HEK293T (cell line): ENCODE results near the gene PCYT2.

Experiments
- CTCF ChIA-PET: fragments of 350-600 bp; formaldehyde crosslinking; extraction: SDS; loops from one replicate; lab custom pipeline; 2021; ENCODE audit warnings: antibody characterized with exemption, inconsistent platforms; lab: Yijun Ruan, JAX
- POLR2A ChIA-PET: fragments of 350-600 bp; formaldehyde crosslinking; extraction: SDS; loops from one replicate; lab custom pipeline; 2020; ENCODE audit warnings: antibody characterized with exemption, inconsistent platforms; lab: Yijun Ruan, JAX
- DNase-seq: peaks from one replicate; pipeline ENCODE4 v3.0.0; 2012; ENCODE audit warnings: mixed read lengths; ENCODE audit errors: extremely low spot score
- ARNT ChIP-seq: fragments of 450-650 bp; IDR thresholded peaks from 2 replicates; pipeline ENCODE4 v1.6.1; 2017; ENCODE audit warnings: mild to moderate bottlenecking
- BHLHE40 ChIP-seq: fragments of 450-650 bp; IDR thresholded peaks from 2 replicates; pipeline ENCODE4 v1.6.1; 2016; ENCODE audit warnings: mild to moderate bottlenecking, moderate library complexity, borderline replicate concordance
- CTBP1 ChIP-seq: fragments of 450-650 bp; IDR thresholded peaks from 2 replicates; pipeline ENCODE4 v1.6.1; 2016; ENCODE audit warnings: borderline replicate concordance
- ELF4 ChIP-seq: fragments of 450-650 bp; IDR thresholded peaks from 2 replicates; pipeline ENCODE4 v1.6.1; 2017; ENCODE audit warnings: antibody characterized with exemption
- FOXA1 ChIP-seq: fragments of 450-650 bp; IDR thresholded peaks from 2 replicates; pipeline ENCODE4 v1.6.1; 2016; ENCODE audit warnings: mild to moderate bottlenecking
- FOXK2 ChIP-seq: fragments of 450-650 bp; IDR thresholded peaks from 2 replicates; pipeline ENCODE4 v1.6.1; 2016; ENCODE audit warnings: mild to moderate bottlenecking
- FOXM1 ChIP-seq: fragments of 450-650 bp; IDR thresholded peaks from 2 replicates; pipeline ENCODE4 v1.6.1; 2017; ENCODE audit warnings: mild to moderate bottlenecking, borderline replicate concordance
- HDGF ChIP-seq: fragments of 450-650 bp; IDR thresholded peaks from 2 replicates; pipeline ENCODE4 v1.6.1; 2017; ENCODE audit warnings: antibody characterized with exemption, borderline replicate concordance
- L3MBTL2 ChIP-seq: fragments of 450-650 bp; conservative IDR thresholded peaks from 2 replicates; pipeline ENCODE4 v1.6.1; 2016; ENCODE audit warnings: mild to moderate bottlenecking
- LEF1 ChIP-seq: fragments of 450-650 bp; IDR thresholded peaks from 2 replicates; pipeline ENCODE4 v1.6.1; 2017; ENCODE audit warnings: mild to moderate bottlenecking, borderline replicate concordance
- NFRKB ChIP-seq: fragments of 450-650 bp; IDR thresholded peaks from 2 replicates; pipeline ENCODE4 v1.6.1; 2016; ENCODE audit warnings: mild to moderate bottlenecking, moderate library complexity
- SP1 ChIP-seq: fragments of 450-650 bp; IDR thresholded peaks from 2 replicates; pipeline ENCODE4 v1.6.1; 2017
- SUZ12 ChIP-seq: fragments of 450-650 bp; IDR thresholded peaks from 2 replicates; pipeline ENCODE4 v1.6.1; 2016; ENCODE audit warnings: mild to moderate bottlenecking
- TARDBP ChIP-seq: fragments of 450-650 bp; IDR thresholded peaks from 2 replicates; pipeline ENCODE4 v1.6.1; 2016
- ZNF384 ChIP-seq: fragments of 450-650 bp; IDR thresholded peaks from 2 replicates; pipeline ENCODE4 v1.6.1; 2016
- TF ChIP-seq, protein P1 (sequence below): fragments of 450-650 bp; IDR thresholded peaks from 2 replicates; pipeline ENCODE4 v1.6.1; 2016

Gene PCYT2

GRCh38 chr17:81901167-81902022, 9.8 kb downstream of the PCYT2 start:
- TF ChIP-seq ARNT (no peak), FOXK2 (no peak), SUZ12 (no peak), ZNF384 (no peak), FOXA1 (no peak), ELF4 (no peak), FOXM1 (no peak), SP1 (no peak), LEF1 (no peak), TARDBP (no peak), CTBP1 (no peak), BHLHE40 (no peak), HDGF (no peak)
- TF ChIP-seq, protein P1, sequence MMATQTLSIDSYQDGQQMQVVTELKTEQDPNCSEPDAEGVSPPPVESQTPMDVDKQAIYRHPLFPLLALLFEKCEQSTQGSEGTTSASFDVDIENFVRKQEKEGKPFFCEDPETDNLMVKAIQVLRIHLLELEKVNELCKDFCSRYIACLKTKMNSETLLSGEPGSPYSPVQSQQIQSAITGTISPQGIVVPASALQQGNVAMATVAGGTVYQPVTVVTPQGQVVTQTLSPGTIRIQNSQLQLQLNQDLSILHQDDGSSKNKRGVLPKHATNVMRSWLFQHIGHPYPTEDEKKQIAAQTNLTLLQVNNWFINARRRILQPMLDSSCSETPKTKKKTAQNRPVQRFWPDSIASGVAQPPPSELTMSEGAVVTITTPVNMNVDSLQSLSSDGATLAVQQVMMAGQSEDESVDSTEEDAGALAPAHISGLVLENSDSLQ: no peak
- ChIA-PET CTCF (no interaction called here), POLR2A (no interaction called here)
- no peak for DNase-seq

DNA sequence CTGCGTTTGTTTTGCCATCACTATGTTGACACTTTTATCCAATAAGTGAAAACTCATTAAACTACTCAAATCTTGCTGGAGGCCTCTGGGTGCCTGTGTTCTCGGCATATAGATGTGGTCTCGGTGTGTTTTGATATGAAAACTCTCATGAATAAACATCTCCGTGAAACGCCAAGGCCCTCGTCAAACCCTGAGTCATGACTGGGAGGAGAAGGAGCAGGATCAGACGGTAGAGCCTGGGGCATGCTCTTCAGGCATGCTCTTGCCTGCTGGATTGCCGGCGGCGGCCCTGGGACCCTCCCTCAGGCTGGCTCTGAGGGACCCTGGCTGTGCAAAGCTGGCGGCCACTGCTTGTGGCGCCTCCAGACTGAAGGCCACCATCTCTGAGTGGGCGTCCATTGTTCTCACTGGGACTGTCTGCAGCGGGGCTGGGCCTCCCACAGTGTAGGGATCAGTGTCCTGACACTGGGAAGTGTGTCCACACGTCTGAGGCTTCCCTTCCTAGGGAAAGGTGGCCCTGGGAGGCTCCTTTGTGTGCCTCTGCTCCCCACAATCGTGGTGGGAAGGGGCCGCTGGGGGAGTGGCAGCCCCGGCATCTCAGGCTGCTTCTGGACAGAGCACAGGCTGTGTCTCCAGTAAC, 10.9 kb downstream of the PCYT2 start:
- CTCF ChIA-PET: no interaction called here
- no peak for DNase-seq
- POLR2A ChIA-PET: no interaction called here
- TF ChIP-seq CTBP1 (no peak), FOXA1 (no peak), BHLHE40 (no peak), LEF1 (no peak), L3MBTL2 (no peak), SUZ12 (no peak), HDGF (no peak), SP1 (no peak), NFRKB (no peak), ZNF384 (no peak), FOXM1 (no peak), ARNT (no peak), ELF4 (no peak), FOXK2 (no peak), TARDBP (no peak)
- TF ChIP-seq, protein P1: no peak

- no peak for TF ChIP-seq ARNT
- TF ChIP-seq FOXK2: no peak
- TF ChIP-seq ZNF384: no peak
- no peak for TF ChIP-seq BHLHE40
- no peak for TF ChIP-seq HDGF
- TF ChIP-seq NFRKB: no peak
- TF ChIP-seq L3MBTL2: no peak
- DNase-seq: no peak
- POLR2A ChIA-PET: no interaction called here
- CTCF ChIA-PET: no interaction called here
These were observed 11.6 kb downstream of the PCYT2 start for GRCh38 chr17:81899514-81900166.

GRCh38 chr17:81898885-81899284, 12.3 kb downstream of the PCYT2 start:
- no peak for DNase-seq
- ChIA-PET POLR2A (no interaction called here), CTCF (no interaction called here)
- TF ChIP-seq HDGF: no peak
- no peak for TF ChIP-seq FOXK2
- no peak for TF ChIP-seq SUZ12
- no peak for TF ChIP-seq FOXM1
- TF ChIP-seq LEF1: no peak
- no peak for TF ChIP-seq SP1
- no peak for TF ChIP-seq ZNF384
- no peak for TF ChIP-seq NFRKB
- no peak for TF ChIP-seq BHLHE40
- TF ChIP-seq, protein P1: no peak
- TF ChIP-seq ARNT: no peak
- no peak for TF ChIP-seq CTBP1
- no peak for TF ChIP-seq FOXA1
- TF ChIP-seq TARDBP: no peak
- TF ChIP-seq L3MBTL2: no peak
- TF ChIP-seq ELF4: no peak

DNA sequence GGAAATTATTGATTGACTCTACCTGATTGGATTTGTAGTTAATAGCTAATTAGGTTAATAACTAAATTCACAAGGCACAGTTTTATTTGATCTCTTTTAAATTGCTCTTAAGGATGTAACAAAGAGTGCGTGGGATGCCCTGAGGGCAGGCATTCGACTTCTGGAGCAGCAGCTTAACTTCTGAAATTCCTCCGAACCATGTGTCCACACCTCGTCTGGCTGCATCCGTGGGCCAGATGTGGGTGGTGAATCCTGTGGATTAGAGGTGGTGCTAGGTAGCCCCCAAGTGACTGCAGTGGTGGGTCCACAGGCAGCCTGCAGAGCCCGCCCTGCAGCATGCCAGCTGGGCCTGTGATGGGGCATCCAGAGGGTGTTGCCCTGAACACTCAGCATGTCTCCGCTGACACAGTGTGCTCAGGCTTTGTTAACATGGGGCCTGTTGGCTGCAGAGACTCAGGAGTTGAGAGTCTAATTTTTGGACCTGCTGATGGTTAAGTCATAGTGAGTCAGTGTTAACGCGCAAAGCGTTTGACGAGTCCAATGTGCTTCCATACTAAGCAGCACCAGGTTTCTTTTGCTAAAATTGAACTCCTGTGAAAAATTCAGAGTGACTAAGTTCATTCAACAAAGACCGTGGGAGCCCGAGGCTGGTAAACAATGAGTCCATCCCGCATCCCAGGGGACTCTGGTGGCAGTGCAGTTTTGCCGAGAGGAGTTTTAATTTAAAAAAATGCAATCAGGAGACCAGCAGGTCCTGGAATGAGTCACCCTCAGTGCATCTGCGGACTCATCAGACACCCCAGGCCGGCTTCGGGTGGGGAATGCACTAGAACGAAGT, 13.0 kb downstream of the PCYT2 start:
- ChIA-PET CTCF (interaction anchor here (0.6 to 0.9 kb wide), 2 partner anchors 61 to 77 kb away, joined by 3 to 4 read pairs; no protein-coding TSS in a partner anchor), POLR2A (no interaction called here)
- no peak for DNase-seq
- TF ChIP-seq FOXK2 (no peak), LEF1 (no peak), SUZ12 (no peak), TARDBP (no peak), ARNT (no peak), ZNF384 (no peak), FOXA1 (no peak)
